Measurements from ENCODE around the gene GLIS2. TPM values are rescaled to one million over a fixed set of nuclear protein-coding genes. Genes with fewer than 3 reads are reported as not detected.

The GLIS2 gene
- total RNA-seq, 1 donor from 2014 or later, result not detected

DNA sequence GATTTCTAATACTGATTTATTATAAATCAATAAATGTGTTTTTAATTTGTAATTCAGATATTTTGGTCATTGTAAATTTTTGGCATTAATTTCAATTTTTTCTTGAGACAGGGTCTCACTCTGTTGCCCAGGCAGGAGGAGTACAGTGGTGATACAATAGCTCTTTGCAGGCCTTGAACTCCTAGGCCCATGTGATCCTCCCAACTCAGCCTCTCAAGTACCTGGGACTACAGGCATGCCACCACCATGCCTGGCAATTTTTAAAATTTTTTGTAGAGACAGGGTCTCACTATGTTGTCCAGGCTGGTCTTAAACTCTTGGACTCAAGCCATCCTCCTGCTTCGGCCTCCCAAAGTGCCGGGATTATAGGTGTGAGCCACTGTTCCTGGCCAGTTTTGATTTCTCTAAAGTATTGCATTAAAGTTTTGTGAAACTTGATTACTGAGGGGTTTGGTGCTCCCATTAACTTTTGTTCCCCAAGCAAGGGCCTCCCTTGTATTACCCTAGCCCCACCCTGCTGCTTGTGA, 37.8 kb upstream of the GLIS2 start:
- Mint-ChIP-seq H3K36me3 (ENCODE audit: low read depth) (no peaks in the 10 kb centered on the region), H3K27me3 (no peaks in the 10 kb centered on the region), H3K4me1 (peaks cover 2% of the 10 kb centered on the region), H3K9me3 (peaks cover 2% of the 10 kb centered on the region), H3K27ac (no peak overlapping the region), H3K4me3 (no peak overlapping the region)
- ATAC-seq (ENCODE audit: low read depth) (no peak), DNase-seq (no peak)
- intact Hi-C loops (cut with micrococcal nuclease), result no loop called here
- CTCF ChIA-PET, result no interaction called here
- TF ChIP-seq, protein P1, sequence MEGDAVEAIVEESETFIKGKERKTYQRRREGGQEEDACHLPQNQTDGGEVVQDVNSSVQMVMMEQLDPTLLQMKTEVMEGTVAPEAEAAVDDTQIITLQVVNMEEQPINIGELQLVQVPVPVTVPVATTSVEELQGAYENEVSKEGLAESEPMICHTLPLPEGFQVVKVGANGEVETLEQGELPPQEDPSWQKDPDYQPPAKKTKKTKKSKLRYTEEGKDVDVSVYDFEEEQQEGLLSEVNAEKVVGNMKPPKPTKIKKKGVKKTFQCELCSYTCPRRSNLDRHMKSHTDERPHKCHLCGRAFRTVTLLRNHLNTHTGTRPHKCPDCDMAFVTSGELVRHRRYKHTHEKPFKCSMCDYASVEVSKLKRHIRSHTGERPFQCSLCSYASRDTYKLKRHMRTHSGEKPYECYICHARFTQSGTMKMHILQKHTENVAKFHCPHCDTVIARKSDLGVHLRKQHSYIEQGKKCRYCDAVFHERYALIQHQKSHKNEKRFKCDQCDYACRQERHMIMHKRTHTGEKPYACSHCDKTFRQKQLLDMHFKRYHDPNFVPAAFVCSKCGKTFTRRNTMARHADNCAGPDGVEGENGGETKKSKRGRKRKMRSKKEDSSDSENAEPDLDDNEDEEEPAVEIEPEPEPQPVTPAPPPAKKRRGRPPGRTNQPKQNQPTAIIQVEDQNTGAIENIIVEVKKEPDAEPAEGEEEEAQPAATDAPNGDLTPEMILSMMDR (IDR thresholded peaks at IDR 0.05), result no peak
- POLR2A ChIA-PET, result no interaction called here

DNA sequence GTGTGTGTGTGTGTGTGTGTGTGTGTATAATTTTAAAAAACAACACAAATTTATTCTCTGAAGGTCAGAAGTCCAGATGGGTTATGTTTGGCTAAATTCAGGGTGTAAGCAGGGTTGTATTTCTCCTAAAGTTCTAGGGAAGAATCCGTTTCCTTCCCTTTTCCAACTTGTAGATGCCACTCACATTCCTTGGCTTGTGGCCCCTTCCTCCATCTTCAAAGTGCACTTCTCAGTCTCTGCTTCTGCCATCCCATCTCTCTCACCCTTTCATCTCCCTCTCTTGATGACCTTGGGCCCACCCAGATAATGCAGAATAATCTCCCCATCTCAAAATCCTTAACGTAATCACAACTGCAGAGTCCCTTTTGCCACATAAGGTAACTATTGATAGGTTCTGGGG, 35.2 kb upstream of the GLIS2 start:
- no peak for DNase-seq
- H3K27ac Mint-ChIP-seq, result no peak overlapping the region
- no peak for ATAC-seq (ENCODE audit: low read depth)
- ChIA-PET CTCF (no interaction called here), POLR2A (no interaction called here)
- TF ChIP-seq, protein P1 (IDR thresholded peaks at IDR 0.05), result no peak
- no peaks in the 10 kb centered on the region for H3K4me1 Mint-ChIP-seq
- peaks cover 2% of the 10 kb centered on the region for H3K9me3 Mint-ChIP-seq
- peaks cover 10% of the 10 kb centered on the region for H3K27me3 Mint-ChIP-seq
- H3K4me3 Mint-ChIP-seq, result no peak overlapping the region
- intact Hi-C loops (cut with micrococcal nuclease), result no loop called here
- no peaks in the 10 kb centered on the region for H3K36me3 Mint-ChIP-seq (ENCODE audit: low read depth)

DNA sequence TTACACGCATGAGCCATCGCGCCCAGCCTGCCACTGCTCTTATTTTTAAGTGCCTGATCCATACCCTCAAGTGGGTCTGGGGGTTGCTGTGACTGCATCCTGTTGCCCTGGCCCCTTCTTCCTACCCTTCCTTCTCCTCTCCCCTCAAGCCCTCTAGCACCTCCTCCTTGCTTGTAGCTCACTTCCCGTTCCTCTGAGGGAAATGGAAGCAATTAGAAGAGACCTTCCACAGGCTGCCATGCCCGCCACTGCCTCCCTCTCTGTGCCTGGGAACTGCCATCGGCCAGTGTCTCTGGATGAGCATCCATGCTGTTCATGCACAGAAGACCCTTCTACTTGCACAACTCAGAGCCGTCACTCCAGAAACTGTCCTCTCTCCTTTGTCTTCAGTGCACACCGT, 32.4 kb upstream of the GLIS2 start:
- H3K4me1 Mint-ChIP-seq, result peaks cover 7% of the 10 kb centered on the region
- DNase-seq (no peak), ATAC-seq (ENCODE audit: low read depth) (no peak)
- H3K27ac Mint-ChIP-seq, result no peak overlapping the region
- intact Hi-C loops (cut with micrococcal nuclease), result no loop called here
- TF ChIP-seq, protein P1 (IDR thresholded peaks at IDR 0.05), result no peak
- CTCF ChIA-PET, result no interaction called here
- POLR2A ChIA-PET, result no interaction called here
- H3K27me3 Mint-ChIP-seq, result peaks cover 10% of the 10 kb centered on the region
- H3K36me3 Mint-ChIP-seq (ENCODE audit: low read depth), result no peaks in the 10 kb centered on the region
- H3K4me3 Mint-ChIP-seq, result no peak overlapping the region
- peaks cover 2% of the 10 kb centered on the region for H3K9me3 Mint-ChIP-seq

DNA sequence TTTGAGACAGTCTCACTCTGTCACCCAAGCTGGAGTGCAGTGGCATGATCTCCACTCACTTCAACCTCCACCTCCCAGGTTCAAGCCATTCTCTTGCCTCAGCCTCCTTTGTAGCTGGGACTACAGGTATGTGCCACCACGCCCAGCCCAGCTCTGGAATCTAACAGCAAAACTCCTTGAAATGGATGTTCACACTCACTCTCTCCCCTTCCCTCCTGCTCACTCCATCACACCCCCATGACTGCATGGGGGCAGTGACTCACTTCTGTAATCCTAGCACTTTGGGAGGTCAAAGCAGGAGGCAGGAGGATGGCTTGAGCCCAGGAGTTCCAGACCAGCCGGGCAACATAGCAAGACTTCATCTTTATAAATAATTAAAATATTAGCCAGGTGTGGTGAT, 31.9 kb upstream of the GLIS2 start:
- POLR2A ChIA-PET, result no interaction called here
- ATAC-seq (ENCODE audit: low read depth) (no peak), DNase-seq (no peak)
- Mint-ChIP-seq H3K27me3 (peaks cover 10% of the 10 kb centered on the region), H3K27ac (no peak overlapping the region), H3K4me1 (peaks cover 9% of the 10 kb centered on the region), H3K36me3 (ENCODE audit: low read depth) (no peaks in the 10 kb centered on the region), H3K4me3 (no peak overlapping the region), H3K9me3 (peaks cover 2% of the 10 kb centered on the region)
- CTCF ChIA-PET, result interaction anchor here (1.5 kb wide), 1 partner anchor 119 kb away, joined by 5 read pairs; no protein-coding TSS in a partner anchor
- intact Hi-C loops (cut with micrococcal nuclease), result no loop called here
- TF ChIP-seq, protein P1 (IDR thresholded peaks at IDR 0.05), result no peak

DNA sequence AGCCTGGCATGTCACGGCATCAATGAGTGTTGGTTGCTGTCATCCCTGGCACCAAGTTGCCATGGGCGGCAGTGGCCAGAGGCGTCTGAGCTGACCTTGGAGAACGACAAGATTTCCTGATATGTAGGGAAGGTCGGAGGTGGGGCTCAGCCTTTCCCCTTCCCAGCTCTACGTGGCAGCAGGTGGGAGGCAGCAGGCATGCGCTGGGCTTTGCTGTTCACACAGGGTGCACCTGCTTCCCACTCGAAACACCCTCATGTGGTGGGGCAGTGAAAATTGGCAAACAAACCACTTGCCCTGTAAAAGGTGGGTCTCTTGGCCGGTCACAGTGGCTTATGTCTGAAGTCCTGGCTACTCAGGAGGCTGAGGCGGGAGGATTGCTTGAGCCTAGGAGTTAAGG, 30.7 kb upstream of the GLIS2 start:
- intact Hi-C loops (cut with micrococcal nuclease), result no loop called here
- Mint-ChIP-seq H3K4me1 (peaks cover 9% of the 10 kb centered on the region), H3K4me3 (no peak overlapping the region), H3K9me3 (peaks cover 2% of the 10 kb centered on the region), H3K36me3 (ENCODE audit: low read depth) (no peaks in the 10 kb centered on the region), H3K27ac (no peak overlapping the region), H3K27me3 (peaks cover 10% of the 10 kb centered on the region)
- TF ChIP-seq, protein P1 (IDR thresholded peaks at IDR 0.05), result no peak
- DNase-seq (no peak), ATAC-seq (ENCODE audit: low read depth) (no peak)
- ChIA-PET POLR2A (no interaction called here), CTCF (interaction anchor here (1.5 kb wide), 1 partner anchor 118 kb away, joined by 5 read pairs; no protein-coding TSS in a partner anchor)
